Gastrocnemius medialis (tissue), 4 donors: ENCODE data around the gene CCSER2.

Source experiments
- CTCF ChIP-seq, 5 experiments: fragments of 450-650 bp in 3 of 5; fragments of 200-600 bp in 2 of 5; sonication (generic) in 2 of 5; IDR thresholded peaks in 4 of 5; conservative IDR thresholded peaks in 1 of 5; 1 replicate in 4 of 5; 2 replicates in 1 of 5; pipeline ENCODE4 v1.5.1; 2016 to 2019; ENCODE audit warnings: antibody characterized with exemption in 5 of 5, mild to moderate bottlenecking in 3 of 5, moderate library complexity in 3 of 5
- POLR2A ChIP-seq, 2 donors: fragments of 450-650 bp; IDR thresholded peaks; one replicate each; pipeline ENCODE4 v1.6.1; 2017; ENCODE audit warnings: antibody characterized with exemption in 2 of 2, mild to moderate bottlenecking in 2 of 2, moderate library complexity in 2 of 2

DNA sequence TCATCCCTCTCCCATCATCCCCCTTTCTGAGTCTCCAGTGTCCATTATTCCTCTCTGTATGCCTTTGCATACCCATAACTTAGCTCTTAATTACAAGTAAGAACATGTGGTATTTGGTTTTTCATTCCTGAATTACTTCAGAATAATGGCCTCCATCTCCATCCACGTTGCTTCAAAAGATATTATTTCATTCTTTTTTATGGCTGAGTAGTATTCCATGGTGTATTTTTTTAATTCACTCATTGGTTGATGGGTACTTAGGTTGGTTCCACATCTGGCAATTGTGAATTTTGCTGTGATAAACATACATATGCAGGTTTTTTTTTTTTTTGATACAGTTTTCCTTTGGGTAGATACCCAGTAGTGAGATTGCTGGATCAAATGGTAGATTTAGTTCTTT, 40.4 kb downstream of the CCSER2 start:
- TF ChIP-seq POLR2A (IDR thresholded peaks at IDR 0.05): no peak
- TF ChIP-seq CTCF (IDR thresholded peaks at IDR 0.05 in 4 of 5, conservative IDR thresholded peaks at IDR 0.05 in 1 of 5): no peak
